Activated CD4-positive, alpha-beta memory T cell treated with anti-CD3 and anti-CD28 coated beads, Interleukin-2, amount 10 ng/mL, durations not matched to agents 7 days and 5 days (primary cell): ENCODE measurements around the gene FDXR. TPM values are rescaled to one million over a fixed set of nuclear protein-coding genes. Genes with fewer than 3 reads are reported as not detected.
"Not testable (repeated sequence)": the region's sequence is repeated elsewhere in the genome, so short reads cannot be mapped to it uniquely, and the experiment has no call there.

Experiments
- CTCF ChIA-PET: fragments of 350-600 bp; sonication (Branson Sonifier 250); formaldehyde crosslinking; loops from one replicate; lab custom pipeline; 2021; ENCODE audit warnings: antibody characterized with exemption, inconsistent platforms; lab: Charles Lee
- POLR2A ChIA-PET: fragments of 350-600 bp; sonication (Branson Sonifier 250); formaldehyde crosslinking; loops from one replicate; lab custom pipeline; 2021; ENCODE audit warnings: antibody characterized with exemption; lab: Charles Lee
- DNase-seq: peaks from one replicate; pipeline ENCODE4 v3.0.0-alpha.2; 2020
- H3K27ac Mint-ChIP-seq: one replicate; pipeline ENCODE4 v1.8.0; 2021; ENCODE audit warnings: mild to moderate bottlenecking, mixed read lengths
- H3K27me3 Mint-ChIP-seq: one replicate; pipeline ENCODE4 v1.8.0; 2021; ENCODE audit warnings: mixed read lengths
- H3K36me3 Mint-ChIP-seq: one replicate; pipeline ENCODE4 v1.8.0; 2021; ENCODE audit warnings: low read depth, mixed read lengths
- H3K4me1 Mint-ChIP-seq: one replicate; pipeline ENCODE4 v1.8.0; 2021; ENCODE audit warnings: mixed read lengths
- H3K4me3 Mint-ChIP-seq: one replicate; pipeline ENCODE4 v1.8.0; 2021; ENCODE audit warnings: mild to moderate bottlenecking, mixed read lengths
- H3K9me3 Mint-ChIP-seq: one replicate; pipeline ENCODE4 v1.8.0; 2021; ENCODE audit warnings: mixed read lengths
- total RNA-seq, 2 experiments: library from RNA; stranded (reverse); gene quantifications; one replicate each; pipeline ENCODE4 v1.2.3, GENCODE V29; 2021

FDXR gene
- total RNA-seq, 2 experiments from 2014 or later, result 22.9 to 24.0 TPM

DNA sequence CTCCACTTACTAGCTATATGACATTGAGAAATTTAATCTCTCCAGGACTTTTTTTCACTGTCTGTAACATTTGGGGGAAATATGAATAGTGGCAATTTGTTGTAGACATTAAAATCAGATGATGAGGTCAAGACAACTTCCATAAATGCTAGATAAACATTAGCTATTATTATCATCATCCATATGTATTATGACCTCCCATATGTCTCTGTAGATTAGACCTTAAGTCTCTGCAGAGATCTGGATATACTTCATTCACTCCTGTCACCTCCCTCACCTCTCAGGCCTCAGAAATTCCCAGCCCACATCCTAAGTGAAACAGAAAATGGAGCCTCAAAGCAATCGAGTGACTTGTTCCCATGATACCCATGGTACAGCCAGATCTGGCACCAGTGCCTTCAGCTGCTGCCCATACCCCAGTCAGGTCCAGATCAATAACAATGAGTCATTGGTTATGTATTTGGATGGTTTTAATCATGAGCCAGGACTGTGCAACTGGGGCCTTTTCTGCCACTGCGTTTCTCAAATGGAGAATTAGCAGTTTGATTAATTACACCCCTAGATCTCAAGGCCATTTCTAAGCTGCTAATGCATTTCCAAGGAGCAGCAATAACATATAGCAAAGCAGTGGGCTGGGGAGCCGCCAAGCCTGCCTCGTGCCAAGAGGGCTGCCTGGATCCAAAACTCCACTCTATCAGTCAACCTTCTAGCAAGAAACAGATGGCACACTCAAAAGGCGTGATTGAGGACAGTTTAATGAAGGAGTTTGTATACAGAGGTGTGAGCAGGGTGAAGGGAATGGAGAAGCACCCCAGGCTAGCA is 2.6 kb upstream of the FDXR start:
- Mint-ChIP-seq H3K27ac (no peak overlapping the region), H3K27me3 (peaks cover 3% of the 10 kb centered on the region), H3K4me3 (no peak overlapping the region), H3K4me1 (peaks cover 29% of the 10 kb centered on the region), H3K36me3 (peaks cover 4% of the 10 kb centered on the region), H3K9me3 (no peaks in the 10 kb centered on the region)
- DNase-seq, result no peak
- POLR2A ChIA-PET, result no interaction called here
- CTCF ChIA-PET, result interaction anchor here (0.5 to 3.9 kb wide), 3 partner anchors 11 to 658 kb away, joined by 3 to 18 read pairs (median 5); no protein-coding TSS in a partner anchor

DNA sequence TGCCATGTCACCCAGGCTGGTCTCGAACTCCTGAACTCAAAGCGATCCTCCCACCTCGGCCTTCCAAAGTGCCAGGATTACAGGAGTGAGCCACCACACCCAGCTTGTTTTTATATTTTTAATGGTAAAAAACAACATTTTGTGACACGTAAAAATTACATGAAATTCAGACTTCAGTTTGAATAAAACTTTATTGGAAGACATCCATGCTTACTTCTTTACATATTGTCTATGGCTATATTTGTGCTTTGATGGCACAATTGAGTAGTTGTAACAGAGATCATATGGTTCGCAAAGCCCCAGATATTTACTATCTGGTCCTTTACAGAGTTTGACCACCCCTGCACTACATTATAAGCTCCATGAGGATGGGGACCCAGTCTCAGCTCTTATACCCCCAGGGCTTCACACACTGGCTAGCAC is 1.8 kb upstream of the FDXR start:
- ChIA-PET CTCF (interaction anchor here (1.2 to 3.9 kb wide), 3 partner anchors 10 to 137 kb away, joined by 5 to 18 read pairs (median 5); partner anchors contain the start of gene RAB37), POLR2A (interaction anchor here (0.9 to 2.5 kb wide), 4 partner anchors 87 to 138 kb away, joined by 3 to 17 read pairs (median 10); partner anchors contain the start of gene MRPL58)
- no peaks in the 10 kb centered on the region for H3K9me3 Mint-ChIP-seq
- peaks cover 32% of the 10 kb centered on the region for H3K4me1 Mint-ChIP-seq
- peaks cover 7% of the 10 kb centered on the region for H3K36me3 Mint-ChIP-seq
- no peak overlapping the region for H3K4me3 Mint-ChIP-seq
- peaks cover under 1% of the 10 kb centered on the region for H3K27me3 Mint-ChIP-seq
- DNase-seq, result no peak
- H3K27ac Mint-ChIP-seq, result no peak overlapping the region

GRCh38 chr17:74873874-74874614 is 1.2 kb upstream of the FDXR start:
- DNase-seq, result no peak
- peak overlapping the region; percentile 86 for H3K27ac Mint-ChIP-seq
- no peaks in the 10 kb centered on the region for H3K9me3 Mint-ChIP-seq
- peaks cover 11% of the 10 kb centered on the region for H3K36me3 Mint-ChIP-seq
- POLR2A ChIA-PET, result interaction anchor here (0.9 to 2.5 kb wide), 27 partner anchors 10 to 582 kb away, joined by 3 to 18 read pairs (median 5); partner anchors contain the start of genes GRIN2C, MIF4GD, MRPL58 and NAT9
- CTCF ChIA-PET, result interaction anchor here (0.7 to 3.9 kb wide), 10 partner anchors 10 to 397 kb away, joined by 3 to 18 read pairs (median 5); partner anchors contain the start of genes MIF4GD, OTOP2 and RAB37
- peak overlapping the region; percentile 96 for H3K4me3 Mint-ChIP-seq
- H3K4me1 Mint-ChIP-seq, result peaks cover 35% of the 10 kb centered on the region
- no peaks in the 10 kb centered on the region for H3K27me3 Mint-ChIP-seq

DNA sequence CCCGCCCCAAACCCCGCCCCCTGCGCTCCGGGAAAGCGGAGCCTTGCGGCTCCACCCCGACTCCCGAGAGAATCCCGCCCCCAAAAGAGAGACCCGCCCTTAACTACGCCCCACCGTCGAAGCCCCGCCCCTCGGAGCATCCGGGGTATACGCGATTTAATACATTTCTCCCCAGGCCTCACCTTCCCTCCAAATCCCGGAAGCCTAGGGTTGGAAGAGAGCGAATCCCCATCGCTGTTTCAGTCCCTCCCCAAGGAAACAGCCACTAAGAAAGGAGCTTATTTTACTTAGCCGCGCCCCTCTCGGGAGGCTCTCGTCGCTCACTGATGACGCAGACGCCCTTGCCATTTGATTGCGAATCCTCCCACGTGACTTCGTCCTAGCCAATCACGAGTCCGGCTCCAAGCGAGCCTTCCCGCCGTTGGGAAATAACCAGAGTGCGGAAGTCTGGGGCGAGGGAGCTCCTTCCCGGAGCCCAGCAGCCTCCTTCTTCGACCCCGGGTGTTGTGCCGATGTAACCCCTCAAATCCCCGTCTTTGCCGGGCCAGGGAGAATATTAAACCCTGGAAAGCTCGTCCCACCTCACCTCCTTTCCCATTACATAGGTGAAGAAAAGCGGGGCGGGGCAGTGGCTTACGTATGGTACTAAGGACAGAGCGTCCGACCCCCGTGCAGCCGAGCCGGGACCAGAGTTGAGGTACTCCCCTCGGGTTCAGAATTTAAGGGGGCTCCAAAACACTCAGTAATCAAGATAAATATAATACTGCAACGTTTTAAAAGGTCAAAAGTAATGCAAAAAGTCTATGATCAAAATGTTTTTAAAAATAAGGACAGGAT is 461 bp upstream of the FDXR start:
- POLR2A ChIA-PET, result interaction anchor here (0.8 to 2.5 kb wide), 44 partner anchors 9 to 583 kb away, joined by 3 to 18 read pairs (median 4); partner anchors contain the start of genes ATP5PD, FADS6, GGA3 and GRB2
- Mint-ChIP-seq H3K27me3 (no peaks in the 10 kb centered on the region), H3K27ac (peak overlapping the region; percentile 86), H3K9me3 (no peaks in the 10 kb centered on the region), H3K36me3 (peaks cover 11% of the 10 kb centered on the region), H3K4me3 (peak overlapping the region; percentile 96), H3K4me1 (peaks cover 40% of the 10 kb centered on the region)
- peak; percentile 100 for DNase-seq
- CTCF ChIA-PET, result interaction anchor here (0.6 to 3.9 kb wide), 17 partner anchors 9 to 397 kb away, joined by 3 to 33 read pairs (median 4); partner anchors contain the start of genes MIF4GD, OTOP2 and RAB37

GRCh38 chr17:74871356-74872076 is 1.3 kb downstream of the FDXR start:
- Mint-ChIP-seq H3K9me3 (no peaks in the 10 kb centered on the region), H3K27ac (peak overlapping the region; percentile 7), H3K36me3 (peaks cover 11% of the 10 kb centered on the region), H3K27me3 (no peaks in the 10 kb centered on the region), H3K4me3 (peak overlapping the region; percentile 96), H3K4me1 (peaks cover 40% of the 10 kb centered on the region)
- CTCF ChIA-PET, result interaction anchor here (0.9 to 3.1 kb wide), 4 partner anchors 10 to 127 kb away, joined by 3 to 33 read pairs (median 10); no protein-coding TSS in a partner anchor
- DNase-seq, result no peak
- POLR2A ChIA-PET, result interaction anchor here (1.4 to 2.4 kb wide), 5 partner anchors 10 to 418 kb away, joined by 3 to 17 read pairs (median 10); partner anchors contain the start of genes GRIN2C, NAT9 and SLC25A19

DNA sequence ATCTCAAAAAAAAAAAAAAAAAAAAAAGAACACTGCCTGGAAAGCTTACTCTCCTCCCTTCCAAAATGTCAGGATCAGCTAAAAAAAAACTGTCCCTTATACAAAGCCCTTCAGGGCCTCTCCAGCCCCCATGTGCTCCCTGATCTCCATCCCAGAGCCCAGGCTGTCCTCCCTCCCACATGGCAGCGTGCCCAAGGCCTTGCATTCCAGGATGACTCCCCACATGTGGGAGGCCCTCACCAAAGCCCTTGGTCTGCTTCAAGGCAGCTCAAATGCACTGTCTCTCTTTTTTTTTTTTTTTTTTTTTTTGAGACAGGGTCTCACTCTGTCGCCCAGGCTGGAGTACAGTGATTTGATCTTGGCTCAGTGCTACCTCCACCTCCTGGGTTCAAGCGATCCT is 2.3 kb downstream of the FDXR start:
- H3K4me1 Mint-ChIP-seq, result peaks cover 40% of the 10 kb centered on the region
- no peak for DNase-seq
- POLR2A ChIA-PET, result interaction anchor here (1.4 kb wide), 1 partner anchor 11 kb away, joined by 3 read pairs; the partner anchor contains the start of gene GRIN2C
- CTCF ChIA-PET, result interaction anchor here (0.7 to 3.1 kb wide), 4 partner anchors 9 to 213 kb away, joined by 3 to 33 read pairs (median 3); no protein-coding TSS in a partner anchor
- peaks cover 11% of the 10 kb centered on the region for H3K36me3 Mint-ChIP-seq
- H3K27ac Mint-ChIP-seq, result peak overlapping the region; percentile 42
- H3K4me3 Mint-ChIP-seq, result no peak overlapping the region
- H3K9me3 Mint-ChIP-seq, result no peaks in the 10 kb centered on the region
- H3K27me3 Mint-ChIP-seq, result no peaks in the 10 kb centered on the region

DNA sequence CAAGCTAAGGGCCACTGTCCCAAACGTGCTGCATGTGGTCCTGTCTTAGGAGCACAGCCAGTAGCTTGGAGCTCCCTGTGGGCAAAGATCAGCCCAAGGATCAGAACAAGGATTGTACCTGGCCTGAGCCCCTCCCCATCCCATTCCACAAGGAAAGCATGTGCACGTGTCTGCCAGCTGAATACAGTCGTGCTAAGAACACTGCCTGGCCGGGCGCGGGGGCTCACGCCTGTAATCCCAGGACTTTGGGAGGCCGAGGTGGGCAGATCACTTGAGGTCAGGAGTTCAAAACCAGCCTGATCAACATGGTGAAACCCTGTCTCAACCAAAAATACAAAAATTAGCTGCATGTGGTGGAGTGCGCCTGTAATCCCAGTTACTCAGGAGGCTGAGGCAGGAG is 2.8 kb downstream of the FDXR start:
- DNase-seq, H3K27ac Mint-ChIP-seq, H3K9me3 Mint-ChIP-seq, H3K27me3 Mint-ChIP-seq, POLR2A ChIA-PET, H3K4me3 Mint-ChIP-seq: not testable (repeated sequence)
- CTCF ChIA-PET, result interaction anchor here (0.7 to 1.0 kb wide), 2 partner anchors 124 to 213 kb away, joined by 3 read pairs; no protein-coding TSS in a partner anchor
- peaks cover 11% of the 10 kb centered on the region for H3K36me3 Mint-ChIP-seq
- peaks cover 39% of the 10 kb centered on the region for H3K4me1 Mint-ChIP-seq

GRCh38 chr17:74868908-74869255 is 3.9 kb downstream of the FDXR start:
- Mint-ChIP-seq H3K4me3 (no peak overlapping the region), H3K27me3 (no peaks in the 10 kb centered on the region), H3K4me1 (peaks cover 39% of the 10 kb centered on the region), H3K27ac (no peak overlapping the region), H3K9me3 (no peaks in the 10 kb centered on the region), H3K36me3 (peaks cover 11% of the 10 kb centered on the region)
- ChIA-PET POLR2A (no interaction called here), CTCF (interaction anchor here (1.6 kb wide), 1 partner anchor 211 kb away, joined by 6 read pairs; no protein-coding TSS in a partner anchor)
- DNase-seq, result no peak

DNA sequence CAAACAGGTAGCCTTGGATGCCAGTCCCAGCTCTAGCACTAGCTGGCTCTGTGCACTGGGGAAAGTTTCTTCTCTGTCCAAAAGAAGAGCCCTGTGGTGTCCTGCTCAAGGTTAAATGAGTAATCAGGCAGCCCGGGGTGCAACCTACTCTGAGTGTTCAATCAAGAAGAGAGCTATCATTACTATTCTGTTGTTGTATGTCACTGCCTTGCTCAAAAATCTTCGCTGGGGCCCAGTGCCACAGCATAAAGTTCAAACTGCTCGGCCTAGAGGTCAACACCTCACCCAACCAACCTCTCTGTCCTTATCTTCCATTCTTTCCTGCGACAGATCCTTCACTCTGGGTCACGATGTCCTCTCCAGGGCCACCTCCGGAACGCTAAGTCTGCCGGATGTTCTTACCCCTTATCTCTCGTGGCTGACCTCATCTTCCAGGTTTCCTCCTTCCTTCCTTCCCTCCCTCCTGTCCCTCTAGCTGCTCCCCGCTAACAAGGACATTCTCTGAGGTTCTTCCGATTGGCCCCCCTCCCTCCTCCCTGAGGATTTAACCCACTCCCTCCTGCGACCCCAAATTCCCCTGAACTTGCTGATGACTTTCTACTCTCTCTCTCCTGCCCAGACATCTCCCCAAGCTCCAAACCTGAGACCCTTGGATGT is 4.4 kb downstream of the FDXR start:
- no peak overlapping the region for H3K4me3 Mint-ChIP-seq
- peaks cover 12% of the 10 kb centered on the region for H3K36me3 Mint-ChIP-seq
- no peak overlapping the region for H3K27ac Mint-ChIP-seq
- no peaks in the 10 kb centered on the region for H3K9me3 Mint-ChIP-seq
- CTCF ChIA-PET, result interaction anchor here (0.6 to 1.6 kb wide), 3 partner anchors 9 to 559 kb away, joined by 3 to 6 read pairs (median 4); no protein-coding TSS in a partner anchor
- peaks cover 36% of the 10 kb centered on the region for H3K4me1 Mint-ChIP-seq
- H3K27me3 Mint-ChIP-seq, result no peaks in the 10 kb centered on the region
- POLR2A ChIA-PET, result no interaction called here
- no peak for DNase-seq

- Mint-ChIP-seq H3K4me1 (peaks cover 25% of the 10 kb centered on the region), H3K27me3 (peaks cover 8% of the 10 kb centered on the region), H3K9me3 (no peaks in the 10 kb centered on the region), H3K4me3 (no peak overlapping the region), H3K27ac (no peak overlapping the region), H3K36me3 (peaks cover 14% of the 10 kb centered on the region)
- POLR2A ChIA-PET, result interaction anchor here (1.8 kb wide), 1 partner anchor 75 kb away, joined by 7 read pairs; no protein-coding TSS in a partner anchor
- DNase-seq, result no peak
- CTCF ChIA-PET, result interaction anchor here (0.7 to 8.1 kb wide), 10 partner anchors 8 to 209 kb away, joined by 3 to 56 read pairs (median 4); partner anchors contain the start of gene FDXR
These were observed 6.5 kb downstream of the FDXR start for GRCh38 chr17:74866198-74866835.
